Measurements from ENCODE around the gene NAP1L1. TPM values are rescaled to one million over a fixed set of nuclear protein-coding genes. Genes with fewer than 3 reads are reported as not detected.

The NAP1L1 gene
- total RNA-seq, 2 experiments from 2014 or later, result 1,078 to 1,092 TPM

DNA sequence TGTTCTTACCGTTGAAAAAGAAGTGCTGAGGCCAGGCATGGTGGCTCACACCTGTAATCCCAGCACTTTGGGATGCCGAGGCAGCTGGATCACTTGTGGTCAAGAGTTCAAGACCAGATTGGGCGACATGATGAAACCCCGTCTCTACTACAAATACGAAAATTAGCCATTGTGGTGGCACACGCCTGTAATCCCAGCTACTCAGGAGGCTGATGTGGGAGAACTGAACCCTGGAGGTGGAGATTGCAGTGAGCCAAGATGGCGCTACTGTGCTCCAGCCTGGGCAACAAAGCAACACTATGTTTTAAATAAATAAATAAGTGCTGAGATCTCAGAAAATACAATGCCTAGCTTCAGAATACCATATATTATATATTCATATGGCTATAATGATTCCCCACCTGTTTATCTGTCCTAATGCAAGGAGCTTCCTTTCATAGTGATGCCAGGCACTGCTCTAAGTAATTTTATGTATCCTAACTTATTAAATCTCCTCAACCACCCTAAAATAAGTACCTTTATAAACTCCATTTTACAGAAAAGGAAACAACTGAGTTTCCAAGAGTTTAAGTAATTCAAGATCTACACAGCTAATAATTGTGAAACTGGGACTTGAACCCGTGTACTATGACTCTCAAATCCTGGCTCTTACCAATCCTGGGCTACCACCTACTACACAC lies 60.2 kb downstream of the NAP1L1 start:
- Mint-ChIP-seq H3K36me3 (ENCODE audit: low read depth) (peaks cover 6% of the 10 kb centered on the region), H3K4me3 (no peak overlapping the region), H3K27me3 (ENCODE audit: low read depth) (peaks cover 3% of the 10 kb centered on the region), H3K4me1 (ENCODE audit: low read depth) (peaks cover 50% of the 10 kb centered on the region), H3K9me3 (no peaks in the 10 kb centered on the region), H3K27ac (no peak overlapping the region)
- intact Hi-C loops (cut with micrococcal nuclease), result no loop called here
- CTCF ChIA-PET, result interaction anchor here (0.7 kb wide), 1 partner anchor 26 kb away, joined by 4 read pairs; no protein-coding TSS in a partner anchor
- no peak for DNase-seq

DNA sequence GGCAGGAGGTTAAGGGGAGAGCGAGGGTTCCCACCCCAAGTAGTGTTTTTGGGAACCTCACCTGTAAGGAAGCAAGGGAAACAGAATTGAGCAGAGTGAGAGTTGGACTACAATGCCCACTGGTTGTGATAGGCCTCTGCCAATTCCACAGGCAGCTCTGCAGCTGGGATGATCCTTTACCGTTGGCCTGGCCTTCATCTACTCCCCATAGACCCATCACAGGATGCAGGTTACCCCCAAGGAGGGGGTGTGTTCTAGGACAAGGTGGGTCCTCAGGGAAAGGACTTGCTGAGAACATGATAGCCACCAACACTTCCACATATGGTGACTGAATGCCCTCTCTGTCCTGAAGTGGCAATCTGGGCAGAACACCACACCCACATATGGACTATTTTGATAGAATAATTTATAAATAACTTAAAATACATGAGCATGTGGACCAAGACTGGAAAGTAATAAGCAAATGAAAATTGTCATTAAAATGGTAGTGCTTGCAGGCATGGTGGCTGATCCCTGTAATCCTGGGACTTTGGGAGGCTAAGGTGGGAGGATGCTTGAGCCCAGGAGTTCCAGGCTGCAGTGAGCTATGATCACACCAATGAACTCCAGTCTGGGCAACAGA lies 61.3 kb downstream of the NAP1L1 start:
- H3K9me3 Mint-ChIP-seq, result no peaks in the 10 kb centered on the region
- H3K4me3 Mint-ChIP-seq, result no peak overlapping the region
- peaks cover 2% of the 10 kb centered on the region for H3K36me3 Mint-ChIP-seq (ENCODE audit: low read depth)
- peaks cover 3% of the 10 kb centered on the region for H3K27me3 Mint-ChIP-seq (ENCODE audit: low read depth)
- no peak overlapping the region for H3K27ac Mint-ChIP-seq
- intact Hi-C loops (cut with micrococcal nuclease), result no loop called here
- H3K4me1 Mint-ChIP-seq (ENCODE audit: low read depth), result peaks cover 44% of the 10 kb centered on the region
- CTCF ChIA-PET, result interaction anchor here (2.2 kb wide), 1 partner anchor 8 kb away, joined by 7 read pairs; the partner anchor contains the start of gene PHLDA1
- no peak for DNase-seq

DNA sequence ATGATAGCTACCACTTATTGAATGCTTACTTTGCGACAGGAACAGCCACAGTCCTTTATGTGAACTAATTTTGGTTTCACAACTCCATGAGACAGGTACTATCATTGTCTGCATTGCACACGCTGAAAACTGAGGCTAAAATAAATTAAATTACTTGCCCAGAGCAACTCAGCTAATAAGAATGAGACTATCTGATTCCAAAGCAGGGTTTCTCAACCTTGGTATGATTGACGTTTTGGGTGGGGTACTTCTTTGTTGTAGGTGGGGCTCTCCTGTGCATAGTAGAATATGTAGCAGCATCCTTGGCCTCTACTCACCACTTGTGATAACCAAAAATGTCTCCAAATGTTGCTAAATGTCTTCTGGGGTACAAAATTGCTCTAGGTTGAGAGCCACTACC lies 62.0 kb downstream of the NAP1L1 start:
- Mint-ChIP-seq H3K4me3 (no peak overlapping the region), H3K27me3 (ENCODE audit: low read depth) (peaks cover 3% of the 10 kb centered on the region), H3K27ac (no peak overlapping the region)

DNA sequence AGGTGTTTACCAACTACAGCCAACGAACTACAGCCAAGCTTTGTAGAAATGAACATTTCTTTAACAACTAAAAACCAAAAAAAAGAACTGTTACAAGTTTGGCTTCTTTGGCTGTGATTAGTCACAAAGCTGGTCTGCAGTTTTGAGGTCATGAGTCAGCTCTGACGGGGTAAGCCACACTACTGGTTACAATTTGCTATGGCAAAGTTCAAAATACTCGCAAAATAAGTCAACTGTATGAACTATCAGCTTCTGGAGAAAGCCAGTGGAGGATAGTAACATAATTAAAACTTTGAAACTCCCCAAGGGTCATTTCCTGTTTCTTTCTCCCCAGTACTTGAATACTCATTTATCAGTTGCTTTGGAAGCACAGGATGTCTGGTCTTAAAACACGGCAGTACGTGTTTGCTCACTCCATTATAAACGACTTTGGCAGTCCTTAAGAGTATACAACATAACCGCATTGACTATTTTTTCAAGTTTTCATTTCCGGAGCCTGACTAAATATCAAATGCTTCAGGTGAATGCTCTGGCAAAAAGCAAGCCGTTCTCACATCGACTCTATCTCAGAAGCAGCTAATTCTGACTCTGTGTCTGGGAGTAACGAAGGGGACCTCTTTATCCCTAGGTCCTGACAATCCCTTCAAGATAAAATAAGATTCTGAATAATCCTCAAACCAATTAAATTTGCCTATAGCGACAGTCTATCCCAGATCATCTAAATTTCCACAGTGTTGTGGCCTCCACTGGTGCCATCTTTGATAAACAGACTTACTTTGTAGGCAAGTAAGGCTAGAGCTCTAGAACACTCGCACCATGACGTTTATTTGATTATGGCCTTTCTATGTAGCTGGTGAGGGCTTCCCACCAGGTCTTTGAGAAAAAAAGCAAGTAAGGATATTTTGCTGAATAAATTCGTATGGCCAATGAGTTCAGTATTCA lies 63.5 kb downstream of the NAP1L1 start:
- Mint-ChIP-seq H3K4me3 (peak overlapping the region; percentile 40), H3K36me3 (ENCODE audit: low read depth) (no peaks in the 10 kb centered on the region), H3K4me1 (ENCODE audit: low read depth) (peaks cover 45% of the 10 kb centered on the region), H3K27ac (peak overlapping the region; percentile 95), H3K9me3 (no peaks in the 10 kb centered on the region), H3K27me3 (ENCODE audit: low read depth) (no peaks in the 10 kb centered on the region)
- CTCF ChIA-PET, result interaction anchor here (0.6 to 3.0 kb wide), 9 partner anchors 10 to 536 kb away, joined by 3 to 12 read pairs (median 4); partner anchors contain the start of gene PHLDA1
- peak; percentile 91 for DNase-seq
- intact Hi-C loops (cut with micrococcal nuclease), result loop anchor here (1.0 to 2.0 kb wide), 10 partner anchors 10 to 543 kb away; partner anchors contain the start of genes NAP1L1 and PHLDA1

More for the DNA sequence above, 62.0 kb downstream of the NAP1L1 start:
- CTCF ChIA-PET, result interaction anchor here (0.8 to 3.0 kb wide), 3 partner anchors 8 to 88 kb away, joined by 3 to 12 read pairs (median 7); partner anchors contain the start of gene PHLDA1
- Mint-ChIP-seq H3K4me1 (ENCODE audit: low read depth) (peaks cover 45% of the 10 kb centered on the region), H3K36me3 (ENCODE audit: low read depth) (peaks cover 2% of the 10 kb centered on the region), H3K9me3 (no peaks in the 10 kb centered on the region)
- no peak for DNase-seq
- intact Hi-C loops (cut with micrococcal nuclease), result no loop called here

DNA sequence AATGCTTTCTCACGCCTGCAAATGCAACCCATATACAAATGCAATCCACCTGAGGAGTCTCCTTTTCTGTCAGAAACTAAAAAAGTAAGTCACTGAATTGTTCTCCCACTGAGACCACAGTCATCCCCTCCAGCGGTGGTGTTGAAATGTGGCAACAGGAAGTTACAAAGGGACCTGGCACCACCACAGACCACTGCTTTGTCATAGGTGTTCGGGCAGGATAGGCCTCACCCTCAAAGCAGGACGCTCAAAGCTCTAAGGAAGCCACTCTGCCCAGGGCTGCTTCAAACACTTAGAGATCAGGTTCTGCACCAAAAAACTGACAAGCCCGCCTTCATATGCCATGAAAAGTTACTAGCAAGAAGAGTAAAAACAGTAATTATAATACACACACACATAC lies 64.2 kb downstream of the NAP1L1 start:
- H3K27ac Mint-ChIP-seq, result peak overlapping the region; percentile 95
- H3K4me3 Mint-ChIP-seq, result peak overlapping the region; percentile 36
- H3K4me1 Mint-ChIP-seq (ENCODE audit: low read depth), result peaks cover 45% of the 10 kb centered on the region
- no peaks in the 10 kb centered on the region for H3K36me3 Mint-ChIP-seq (ENCODE audit: low read depth)
- H3K9me3 Mint-ChIP-seq, result no peaks in the 10 kb centered on the region
- CTCF ChIA-PET, result interaction anchor here (0.5 to 3.0 kb wide), 9 partner anchors 12 to 335 kb away, joined by 3 to 12 read pairs (median 3); partner anchors contain the start of gene PHLDA1
- peak; percentile 88 for DNase-seq
- no peaks in the 10 kb centered on the region for H3K27me3 Mint-ChIP-seq (ENCODE audit: low read depth)
- intact Hi-C loops (cut with micrococcal nuclease), result loop anchor here (1.0 to 2.0 kb wide), 10 partner anchors 11 to 542 kb away; partner anchors contain the start of genes NAP1L1 and PHLDA1

DNA sequence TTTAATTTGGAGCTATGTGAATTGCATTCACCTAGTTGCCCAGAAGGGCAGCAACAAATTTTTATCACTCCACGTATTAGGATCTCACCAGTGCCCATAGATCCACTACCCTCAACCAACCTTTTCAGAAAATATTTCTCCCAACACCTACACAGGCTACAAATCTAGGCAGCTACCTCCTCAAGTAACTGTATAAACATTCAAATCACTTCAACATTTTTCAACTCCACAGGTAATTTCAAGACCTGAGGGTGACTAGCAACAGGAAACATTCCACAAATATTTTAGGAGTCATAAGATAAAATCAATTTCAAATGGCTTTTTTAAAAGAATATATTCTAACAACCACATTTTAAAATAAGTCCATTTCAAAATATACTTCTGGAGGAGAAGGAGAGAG lies 65.8 kb downstream of the NAP1L1 start:
- Mint-ChIP-seq H3K36me3 (ENCODE audit: low read depth) (no peaks in the 10 kb centered on the region), H3K27me3 (ENCODE audit: low read depth) (peaks cover 4% of the 10 kb centered on the region), H3K4me3 (no peak overlapping the region), H3K9me3 (no peaks in the 10 kb centered on the region), H3K27ac (no peak overlapping the region), H3K4me1 (ENCODE audit: low read depth) (peaks cover 39% of the 10 kb centered on the region)
- CTCF ChIA-PET, result no interaction called here
- DNase-seq, result no peak
- intact Hi-C loops (cut with micrococcal nuclease), result no loop called here

DNA sequence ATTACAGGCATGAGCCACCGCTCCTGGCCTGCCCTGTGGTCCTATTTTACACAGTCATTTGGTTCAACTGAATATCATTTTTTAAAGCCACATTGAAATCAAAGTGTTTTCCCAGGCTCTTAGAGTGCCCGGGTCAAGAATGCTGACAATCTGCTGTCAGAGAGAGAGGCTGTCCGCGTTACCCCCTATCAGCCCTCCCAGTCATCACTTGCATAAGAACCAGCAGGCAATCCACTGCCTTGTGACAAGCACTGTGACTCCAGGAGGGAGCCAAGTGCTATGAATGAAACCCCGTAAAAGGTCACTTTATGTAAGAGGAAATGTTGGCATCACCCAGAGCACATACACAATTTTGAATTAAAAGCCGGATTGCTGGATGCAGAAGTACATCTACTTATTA lies 66.4 kb downstream of the NAP1L1 start:
- no peak overlapping the region for H3K4me3 Mint-ChIP-seq
- intact Hi-C loops (cut with micrococcal nuclease), result no loop called here
- no peaks in the 10 kb centered on the region for H3K9me3 Mint-ChIP-seq
- CTCF ChIA-PET, result no interaction called here
- no peak for DNase-seq
- H3K4me1 Mint-ChIP-seq (ENCODE audit: low read depth), result peaks cover 39% of the 10 kb centered on the region
- peaks cover 4% of the 10 kb centered on the region for H3K27me3 Mint-ChIP-seq (ENCODE audit: low read depth)
- H3K27ac Mint-ChIP-seq, result no peak overlapping the region
- H3K36me3 Mint-ChIP-seq (ENCODE audit: low read depth), result no peaks in the 10 kb centered on the region

DNA sequence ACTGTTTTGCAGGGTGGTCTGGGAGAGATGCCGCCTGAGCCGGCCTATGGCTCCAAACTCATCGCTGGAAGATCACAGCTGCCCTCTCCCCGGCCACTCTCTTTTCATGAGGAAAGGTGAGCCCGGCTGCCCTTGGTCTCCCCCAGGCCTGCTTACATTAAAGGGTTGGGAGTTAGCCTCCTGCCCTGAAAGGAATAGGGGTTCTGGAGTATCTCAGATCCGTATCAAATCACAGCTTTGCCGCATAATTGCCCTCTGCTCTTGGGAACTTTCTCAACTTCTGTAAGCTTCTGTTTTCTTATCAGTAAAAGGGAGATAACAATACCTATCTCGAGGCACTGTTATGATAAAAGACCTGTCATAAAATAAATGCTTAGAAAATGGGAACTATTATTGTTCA lies 70.5 kb downstream of the NAP1L1 start:
- Mint-ChIP-seq H3K27ac (no peak overlapping the region), H3K27me3 (ENCODE audit: low read depth) (peaks cover 4% of the 10 kb centered on the region), H3K4me3 (no peak overlapping the region), H3K4me1 (ENCODE audit: low read depth) (peaks cover 18% of the 10 kb centered on the region), H3K9me3 (no peaks in the 10 kb centered on the region), H3K36me3 (ENCODE audit: low read depth) (no peaks in the 10 kb centered on the region)
- CTCF ChIA-PET, result no interaction called here
- intact Hi-C loops (cut with micrococcal nuclease), result no loop called here
- DNase-seq, result no peak

DNA sequence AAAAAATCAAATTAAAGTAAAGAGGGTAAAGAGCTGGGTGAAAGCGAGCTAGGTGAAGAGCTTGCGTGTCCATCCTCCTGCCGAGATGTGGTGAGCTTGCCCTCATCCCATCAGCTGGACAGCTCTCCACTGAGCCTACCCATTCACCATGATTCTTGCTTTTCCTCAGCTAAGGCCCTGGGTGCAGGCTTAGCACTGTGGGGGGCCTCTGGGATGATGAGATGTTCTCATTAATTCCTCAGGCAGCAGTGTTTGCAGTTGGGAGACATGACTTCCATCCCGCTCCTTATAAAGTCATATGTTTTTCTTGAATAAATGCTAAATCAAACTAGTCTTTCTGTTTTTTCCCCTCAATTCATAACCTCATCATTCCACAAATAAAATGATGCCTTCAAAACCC lies 70.9 kb downstream of the NAP1L1 start:
- Mint-ChIP-seq H3K27ac (no peak overlapping the region), H3K4me1 (ENCODE audit: low read depth) (peaks cover 18% of the 10 kb centered on the region), H3K9me3 (no peaks in the 10 kb centered on the region), H3K4me3 (no peak overlapping the region), H3K36me3 (ENCODE audit: low read depth) (no peaks in the 10 kb centered on the region), H3K27me3 (ENCODE audit: low read depth) (peaks cover 4% of the 10 kb centered on the region)
- intact Hi-C loops (cut with micrococcal nuclease), result no loop called here
- DNase-seq, result no peak
- CTCF ChIA-PET, result interaction anchor here (0.5 kb wide), 1 partner anchor 232 kb away, joined by 3 read pairs; no protein-coding TSS in a partner anchor

DNA sequence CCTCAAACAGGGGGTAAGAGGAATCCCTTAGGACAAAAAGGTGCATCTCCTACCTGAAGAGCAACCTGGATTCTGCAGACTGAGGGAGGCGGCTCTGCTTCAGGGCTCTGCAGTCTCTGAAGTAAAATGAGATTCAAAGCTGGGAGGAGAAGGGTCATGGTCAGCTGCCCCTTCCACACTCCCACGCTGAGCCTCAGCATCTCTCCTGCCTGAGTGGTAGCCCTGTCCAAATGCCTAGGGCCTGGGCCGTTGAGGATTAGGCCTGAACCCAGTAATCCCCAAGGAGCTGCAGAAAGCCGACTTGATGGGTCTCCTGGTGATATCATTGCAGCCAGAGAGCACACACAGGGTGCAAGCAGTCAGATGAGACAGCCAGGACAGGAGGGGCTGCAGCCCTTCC lies 71.8 kb downstream of the NAP1L1 start:
- no peak overlapping the region for H3K27ac Mint-ChIP-seq
- H3K9me3 Mint-ChIP-seq, result no peaks in the 10 kb centered on the region
- no peaks in the 10 kb centered on the region for H3K36me3 Mint-ChIP-seq (ENCODE audit: low read depth)
- peaks cover 4% of the 10 kb centered on the region for H3K27me3 Mint-ChIP-seq (ENCODE audit: low read depth)
- no peak overlapping the region for H3K4me3 Mint-ChIP-seq
- intact Hi-C loops (cut with micrococcal nuclease), result no loop called here
- DNase-seq, result no peak
- H3K4me1 Mint-ChIP-seq (ENCODE audit: low read depth), result peaks cover 14% of the 10 kb centered on the region
- CTCF ChIA-PET, result no interaction called here

DNA sequence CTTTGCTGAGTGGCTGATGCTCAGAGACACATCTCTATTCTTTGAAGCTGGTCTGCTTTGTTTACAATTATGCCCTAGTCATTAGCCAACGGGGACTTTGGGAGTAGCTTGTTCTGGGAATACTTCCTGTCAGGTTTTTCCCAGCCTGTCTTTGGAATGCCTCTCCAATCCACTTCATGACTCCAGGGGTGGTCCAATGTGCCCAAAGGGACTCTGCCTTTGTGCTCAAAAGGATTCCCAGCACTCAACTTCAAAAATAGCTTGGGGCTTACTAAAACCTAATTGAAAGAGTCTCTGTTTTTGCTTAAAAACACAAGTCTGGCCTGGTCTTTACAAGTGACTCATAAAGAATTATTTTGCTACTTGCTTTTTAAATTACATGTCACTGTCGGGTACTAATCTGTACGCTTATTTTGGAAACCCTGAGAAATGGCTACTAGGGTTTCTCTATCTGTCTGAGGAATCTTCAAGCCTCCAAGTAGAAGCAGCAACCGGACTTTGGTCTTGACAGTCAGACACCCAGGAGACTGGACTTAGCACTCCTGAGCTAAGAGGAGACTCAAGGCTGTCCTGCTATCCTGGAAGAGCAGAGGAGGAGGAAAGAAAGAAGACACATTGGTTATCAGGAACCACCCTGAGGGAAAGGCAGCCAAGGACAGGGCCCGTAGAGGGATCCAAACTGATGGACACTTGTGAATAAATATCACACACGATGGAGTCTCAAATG lies 73.6 kb downstream of the NAP1L1 start:
- Mint-ChIP-seq H3K9me3 (no peaks in the 10 kb centered on the region), H3K27ac (no peak overlapping the region), H3K36me3 (ENCODE audit: low read depth) (no peaks in the 10 kb centered on the region), H3K4me1 (ENCODE audit: low read depth) (peaks cover 9% of the 10 kb centered on the region), H3K4me3 (no peak overlapping the region), H3K27me3 (ENCODE audit: low read depth) (peaks cover 4% of the 10 kb centered on the region)
- no peak for DNase-seq
- CTCF ChIA-PET, result interaction anchor here (0.7 kb wide), 1 partner anchor 608 kb away, joined by 3 read pairs; no protein-coding TSS in a partner anchor
- intact Hi-C loops (cut with micrococcal nuclease), result no loop called here

All from activated naive CD4-positive, alpha-beta T cell treated with anti-CD3 and anti-CD28 coated beads for 36 hours (primary cell).